Islet of Langerhans (tissue), 1 donor: ENCODE results near the gene NDUFA5.
A peak's percentile ranks its signal among the peaks of the same experiment; 100 is the strongest.

Experiments
- FAIRE-seq: peaks from one replicate; lab custom pipeline; 2011; peaks lifted over from hg19 to GRCh38; lab: Jason Lieb, UNC

The NDUFA5 gene

GRCh38 chr7:123502201-123502600 lies 55.4 kb downstream of the NDUFA5 start:
- no peak for FAIRE-seq

- no peak for FAIRE-seq
These were observed 56.6 kb downstream of the NDUFA5 start for GRCh38 chr7:123500878-123501489.

- FAIRE-seq: no peak
These were observed 58.2 kb downstream of the NDUFA5 start for GRCh38 chr7:123499211-123499970.

- FAIRE-seq: no peak
These were observed 59.0 kb downstream of the NDUFA5 start for GRCh38 chr7:123498601-123499000.

GRCh38 chr7:123498031-123498430 lies 59.6 kb downstream of the NDUFA5 start:
- FAIRE-seq: no peak

GRCh38 chr7:123494193-123494796 lies 63.3 kb downstream of the NDUFA5 start:
- FAIRE-seq: peak; percentile 100

GRCh38 chr7:123492485-123492884 lies 65.1 kb downstream of the NDUFA5 start:
- no peak for FAIRE-seq
